ENCODE data around the gene RIGI.

DNA sequence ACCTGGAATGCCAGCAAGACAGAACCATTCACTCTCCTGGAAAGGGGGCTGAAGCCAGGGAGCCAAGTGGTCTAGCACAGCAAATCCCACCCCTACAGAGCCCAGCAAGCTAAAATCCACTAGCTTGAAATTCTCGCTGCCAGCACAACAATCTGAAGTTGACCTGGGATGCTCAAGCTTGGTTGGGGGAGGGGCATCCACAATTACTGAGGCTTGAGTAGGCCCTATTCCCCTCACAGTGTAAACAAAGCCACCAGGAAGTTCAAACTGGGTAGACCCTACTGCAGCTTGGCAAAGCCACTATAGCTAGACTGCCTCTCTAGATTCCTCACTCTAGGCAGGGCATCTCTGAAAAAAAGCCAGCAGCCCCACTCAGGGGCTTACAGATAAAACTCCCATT lies 17.3 kb downstream of the RIGI start:
- TF ChIP-seq HDAC6 (IDR thresholded peaks at IDR 0.05; ENCODE audit: unreplicated experiment) (no peak), SMC3 (IDR thresholded peaks at IDR 0.05; ENCODE audit: borderline replicate concordance, low read length) (no peak), SUPT20H (IDR thresholded peaks at IDR 0.05; ENCODE audit: borderline replicate concordance, control insufficient read depth, low read depth, low read length) (no peak)
- TF ChIP-seq, protein P1, sequence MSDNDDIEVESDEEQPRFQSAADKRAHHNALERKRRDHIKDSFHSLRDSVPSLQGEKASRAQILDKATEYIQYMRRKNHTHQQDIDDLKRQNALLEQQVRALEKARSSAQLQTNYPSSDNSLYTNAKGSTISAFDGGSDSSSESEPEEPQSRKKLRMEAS (IDR thresholded peaks at IDR 0.05; ENCODE audit: low read depth, low read length) = no peak

Measured in GM12878 (cell line).